Measurements from ENCODE around the gene NELFB. TPM values are rescaled to one million over a fixed set of nuclear protein-coding genes. Genes with fewer than 3 reads are reported as not detected.

NELFB gene
- total RNA-seq (68.6 and 78.2 TPM in 2 replicates), polyA plus RNA-seq (73.3 and 87.6 TPM in 2 replicates)

- Histone ChIP-seq H3K36me3 (peaks cover 7% of the 10 kb centered on the region), H3K4me3 (peak within 1 kb of the TSS; percentile 98), H3K9me3 (ENCODE audit: low read depth) (no peaks in the 10 kb centered on the region), H3K4me1 (ENCODE audit: low read depth) (peaks cover 19% of the 10 kb centered on the region), H3K27me3 (no peaks in the 10 kb centered on the region), H3K27ac (peak within 1 kb of the TSS; percentile 57)
- peak; percentile 93 to 94 for DNase-seq (ENCODE audit: low read depth in 1 of 2, low spot score in 1 of 2)
- TF ChIP-seq CTCF (IDR thresholded peaks at IDR 0.05; ENCODE audit: low read depth, low read length) = no peak
Observed at GRCh38 chr9:137254624-137255447, at the start of gene NELFB. Gene NELFB (plus strand): TSS chr9:137255327.

GRCh38 chr9:137206602-137207001 is 48.5 kb upstream of the NELFB start:
- H3K4me3 ChIP-seq = peak overlapping the region; percentile 86
- peaks cover 24% of the 10 kb centered on the region for H3K4me1 ChIP-seq (ENCODE audit: low read depth)
- no peak for DNase-seq (ENCODE audit: low read depth in 1 of 2, low spot score in 1 of 2)
- TF ChIP-seq CTCF (IDR thresholded peaks at IDR 0.05; ENCODE audit: low read depth, low read length) = no peak
- H3K27me3 ChIP-seq = no peaks in the 10 kb centered on the region
- no peaks in the 10 kb centered on the region for H3K9me3 ChIP-seq (ENCODE audit: low read depth)
- H3K27ac ChIP-seq = no peak overlapping the region
- no peaks in the 10 kb centered on the region for H3K36me3 ChIP-seq

GRCh38 chr9:137211532-137211931 is 43.6 kb upstream of the NELFB start:
- TF ChIP-seq CTCF (IDR thresholded peaks at IDR 0.05; ENCODE audit: low read depth, low read length) = no peak
- no peaks in the 10 kb centered on the region for H3K9me3 ChIP-seq (ENCODE audit: low read depth)
- H3K36me3 ChIP-seq = no peaks in the 10 kb centered on the region
- H3K4me1 ChIP-seq (ENCODE audit: low read depth) = peaks cover under 1% of the 10 kb centered on the region
- no peak for DNase-seq (ENCODE audit: low read depth in 1 of 2, low spot score in 1 of 2)
- no peak overlapping the region for H3K27ac ChIP-seq
- H3K27me3 ChIP-seq = no peaks in the 10 kb centered on the region
- H3K4me3 ChIP-seq = no peak overlapping the region

GRCh38 chr9:137212520-137212919 is 42.6 kb upstream of the NELFB start:
- no peaks in the 10 kb centered on the region for H3K9me3 ChIP-seq (ENCODE audit: low read depth)
- no peak for DNase-seq (ENCODE audit: low read depth in 1 of 2, low spot score in 1 of 2)
- H3K4me1 ChIP-seq (ENCODE audit: low read depth) = peaks cover 3% of the 10 kb centered on the region
- H3K36me3 ChIP-seq = no peaks in the 10 kb centered on the region
- no peaks in the 10 kb centered on the region for H3K27me3 ChIP-seq
- H3K27ac ChIP-seq = no peak overlapping the region
- H3K4me3 ChIP-seq = no peak overlapping the region
- no peak for TF ChIP-seq CTCF (IDR thresholded peaks at IDR 0.05; ENCODE audit: low read depth, low read length)

- DNase-seq (ENCODE audit: low read depth in 1 of 2, low spot score in 1 of 2) = no peak
- no peak for TF ChIP-seq CTCF (IDR thresholded peaks at IDR 0.05; ENCODE audit: low read depth, low read length)
Observed at GRCh38 chr9:137213160-137214060, 41.7 kb upstream of the NELFB start.

More at GRCh38 chr9:137213160-137214060, 41.7 kb upstream of the NELFB start:
- Histone ChIP-seq H3K27me3 (no peaks in the 10 kb centered on the region), H3K4me3 (no peak overlapping the region), H3K9me3 (ENCODE audit: low read depth) (no peaks in the 10 kb centered on the region), H3K27ac (no peak overlapping the region), H3K36me3 (no peaks in the 10 kb centered on the region), H3K4me1 (ENCODE audit: low read depth) (peaks cover 12% of the 10 kb centered on the region)
